ENCODE data around the gene TSPEAR.

DNA sequence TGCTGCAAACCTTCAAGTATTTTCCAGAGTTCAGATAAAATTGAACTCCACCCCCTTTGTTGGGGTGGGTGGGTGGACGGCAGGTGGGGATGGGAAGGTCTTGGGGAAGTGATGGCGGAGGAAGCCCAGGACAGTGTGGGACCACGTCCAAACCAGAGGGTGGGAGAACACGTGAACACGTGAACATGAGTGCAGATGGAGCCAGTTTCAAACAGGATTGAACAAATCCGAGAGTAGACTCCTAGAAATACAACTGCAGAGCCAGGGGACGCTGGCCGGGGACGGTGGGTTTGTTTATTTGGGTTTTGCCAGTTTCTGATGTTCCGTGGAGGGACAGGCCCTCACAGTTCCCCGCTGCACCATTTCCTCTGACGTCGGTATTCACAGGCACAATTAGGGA, 163.0 kb downstream of the TSPEAR start:
- no peak for TF ChIP-seq POLR2A (IDR thresholded peaks at IDR 0.05)
- TF ChIP-seq, protein P1, sequence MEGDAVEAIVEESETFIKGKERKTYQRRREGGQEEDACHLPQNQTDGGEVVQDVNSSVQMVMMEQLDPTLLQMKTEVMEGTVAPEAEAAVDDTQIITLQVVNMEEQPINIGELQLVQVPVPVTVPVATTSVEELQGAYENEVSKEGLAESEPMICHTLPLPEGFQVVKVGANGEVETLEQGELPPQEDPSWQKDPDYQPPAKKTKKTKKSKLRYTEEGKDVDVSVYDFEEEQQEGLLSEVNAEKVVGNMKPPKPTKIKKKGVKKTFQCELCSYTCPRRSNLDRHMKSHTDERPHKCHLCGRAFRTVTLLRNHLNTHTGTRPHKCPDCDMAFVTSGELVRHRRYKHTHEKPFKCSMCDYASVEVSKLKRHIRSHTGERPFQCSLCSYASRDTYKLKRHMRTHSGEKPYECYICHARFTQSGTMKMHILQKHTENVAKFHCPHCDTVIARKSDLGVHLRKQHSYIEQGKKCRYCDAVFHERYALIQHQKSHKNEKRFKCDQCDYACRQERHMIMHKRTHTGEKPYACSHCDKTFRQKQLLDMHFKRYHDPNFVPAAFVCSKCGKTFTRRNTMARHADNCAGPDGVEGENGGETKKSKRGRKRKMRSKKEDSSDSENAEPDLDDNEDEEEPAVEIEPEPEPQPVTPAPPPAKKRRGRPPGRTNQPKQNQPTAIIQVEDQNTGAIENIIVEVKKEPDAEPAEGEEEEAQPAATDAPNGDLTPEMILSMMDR (IDR thresholded peaks at IDR 0.05): no peak
